RWPE2 (cell line): ENCODE measurements around the gene F8.
A peak's percentile ranks its signal among the peaks of the same experiment; 100 is the strongest.
"Not testable (repeated sequence)": the region's sequence is repeated elsewhere in the genome, so short reads cannot be mapped to it uniquely, and the experiment has no call there.

ENCODE experiments used
- ATAC-seq: fragments of 200-7000 bp; cut with Tn5 transposase; 3 replicates; pipeline ENCODE4 v1.9.1; 2021; ENCODE audit warnings: low read depth
- DNase-seq: peaks from one replicate; pipeline ENCODE4 v3.0.0-alpha.2; 2020; ENCODE audit warnings: low spot score
- H3K27ac ChIP-seq: fragments of 450-650 bp; 2 replicates; pipeline ENCODE4 v1.5.1; 2017; ENCODE audit warnings: mild to moderate bottlenecking; ENCODE audit not compliant: poor library complexity, severe bottlenecking
- H3K27me3 ChIP-seq: fragments of 250-450 bp; sonication (Bioruptor Pico); 2 replicates; pipeline ENCODE4 v1.5.1; 2021; ENCODE audit warnings: mild to moderate bottlenecking, moderate library complexity; ENCODE audit not compliant: insufficient read depth, poor library complexity, severe bottlenecking
- H3K36me3 ChIP-seq: fragments of 250-450 bp; sonication (Bioruptor Pico); 2 replicates; pipeline ENCODE4 v1.5.1; 2020; ENCODE audit warnings: low read depth, mild to moderate bottlenecking, moderate library complexity
- H3K4me1 ChIP-seq: fragments of 250-450 bp; sonication (Bioruptor Pico); 2 replicates; pipeline ENCODE4 v1.5.1; 2021; ENCODE audit warnings: mild to moderate bottlenecking, moderate library complexity; ENCODE audit not compliant: insufficient read depth, poor library complexity, severe bottlenecking
- H3K4me3 ChIP-seq: fragments of 250-450 bp; sonication (Bioruptor Pico); 2 replicates; pipeline ENCODE4 v1.5.1; 2021; ENCODE audit warnings: mild to moderate bottlenecking, moderate library complexity; ENCODE audit not compliant: severe bottlenecking
- H3K9me3 ChIP-seq: fragments of 250-450 bp; sonication (Bioruptor Pico); 2 replicates; pipeline ENCODE4 v1.5.1; 2021; ENCODE audit warnings: mild to moderate bottlenecking, moderate library complexity; ENCODE audit not compliant: severe bottlenecking
- TF ChIP-seq, protein P1 (sequence below): fragments of 450-650 bp; IDR thresholded peaks from one replicate; pipeline ENCODE4 v1.5.1; 2017; ENCODE audit warnings: mild to moderate bottlenecking, moderate library complexity; ENCODE audit not compliant: poor library complexity, severe bottlenecking

Gene F8

GRCh38 chrX:154873329-154873728 lies 149.2 kb downstream of the F8 start:
- Histone ChIP-seq H3K4me3 (no peak overlapping the region), H3K27me3 (no peaks in the 10 kb centered on the region), H3K27ac (no peak overlapping the region), H3K4me1 (no peaks in the 10 kb centered on the region), H3K9me3 (no peaks in the 10 kb centered on the region), H3K36me3 (no peaks in the 10 kb centered on the region)
- no peak for ATAC-seq
- TF ChIP-seq, protein P1, sequence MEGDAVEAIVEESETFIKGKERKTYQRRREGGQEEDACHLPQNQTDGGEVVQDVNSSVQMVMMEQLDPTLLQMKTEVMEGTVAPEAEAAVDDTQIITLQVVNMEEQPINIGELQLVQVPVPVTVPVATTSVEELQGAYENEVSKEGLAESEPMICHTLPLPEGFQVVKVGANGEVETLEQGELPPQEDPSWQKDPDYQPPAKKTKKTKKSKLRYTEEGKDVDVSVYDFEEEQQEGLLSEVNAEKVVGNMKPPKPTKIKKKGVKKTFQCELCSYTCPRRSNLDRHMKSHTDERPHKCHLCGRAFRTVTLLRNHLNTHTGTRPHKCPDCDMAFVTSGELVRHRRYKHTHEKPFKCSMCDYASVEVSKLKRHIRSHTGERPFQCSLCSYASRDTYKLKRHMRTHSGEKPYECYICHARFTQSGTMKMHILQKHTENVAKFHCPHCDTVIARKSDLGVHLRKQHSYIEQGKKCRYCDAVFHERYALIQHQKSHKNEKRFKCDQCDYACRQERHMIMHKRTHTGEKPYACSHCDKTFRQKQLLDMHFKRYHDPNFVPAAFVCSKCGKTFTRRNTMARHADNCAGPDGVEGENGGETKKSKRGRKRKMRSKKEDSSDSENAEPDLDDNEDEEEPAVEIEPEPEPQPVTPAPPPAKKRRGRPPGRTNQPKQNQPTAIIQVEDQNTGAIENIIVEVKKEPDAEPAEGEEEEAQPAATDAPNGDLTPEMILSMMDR = no peak
- no peak for DNase-seq

DNA sequence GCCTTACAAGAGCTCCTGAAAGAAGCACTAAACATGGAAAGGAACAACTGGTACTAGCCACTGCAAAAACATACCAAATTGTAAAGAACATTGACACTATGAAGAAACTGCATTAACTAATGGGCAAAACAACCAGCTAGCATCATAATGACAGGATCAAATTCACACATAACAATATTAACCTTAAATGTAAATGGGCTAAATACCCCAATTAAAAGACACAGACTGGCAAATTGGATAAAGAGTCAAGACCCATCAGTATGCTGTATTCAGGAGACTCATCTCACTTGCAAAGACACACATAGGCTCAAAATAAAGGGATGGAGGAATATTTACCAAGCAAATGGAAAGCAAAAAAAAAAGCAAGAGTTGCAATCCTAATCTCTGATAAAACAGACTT lies 154.0 kb downstream of the F8 start:
- not testable (repeated sequence) for H3K4me3 ChIP-seq, H3K4me1 ChIP-seq, H3K36me3 ChIP-seq, ATAC-seq, H3K9me3 ChIP-seq, H3K27me3 ChIP-seq, DNase-seq, H3K27ac ChIP-seq

DNA sequence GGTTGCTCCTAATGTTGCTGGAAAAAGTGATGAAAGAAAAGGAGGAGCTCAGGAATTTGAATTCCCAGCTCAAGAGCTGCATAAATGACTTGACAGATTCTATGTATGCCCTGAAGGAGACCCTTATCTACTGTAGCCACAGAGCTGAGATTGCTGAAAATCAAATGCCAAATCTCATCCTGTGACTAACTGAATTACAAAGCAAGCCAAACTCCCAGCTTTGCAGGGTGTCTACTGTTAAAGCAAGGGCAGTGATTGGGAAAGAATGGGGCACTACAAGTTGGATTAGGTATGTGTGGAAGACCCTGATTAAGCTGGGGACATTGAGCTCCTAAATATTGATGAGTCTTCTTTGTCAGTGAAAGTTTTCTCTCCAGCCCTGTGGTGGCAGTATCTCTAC lies 167.3 kb downstream of the F8 start:
- no peaks in the 10 kb centered on the region for H3K4me1 ChIP-seq

DNA sequence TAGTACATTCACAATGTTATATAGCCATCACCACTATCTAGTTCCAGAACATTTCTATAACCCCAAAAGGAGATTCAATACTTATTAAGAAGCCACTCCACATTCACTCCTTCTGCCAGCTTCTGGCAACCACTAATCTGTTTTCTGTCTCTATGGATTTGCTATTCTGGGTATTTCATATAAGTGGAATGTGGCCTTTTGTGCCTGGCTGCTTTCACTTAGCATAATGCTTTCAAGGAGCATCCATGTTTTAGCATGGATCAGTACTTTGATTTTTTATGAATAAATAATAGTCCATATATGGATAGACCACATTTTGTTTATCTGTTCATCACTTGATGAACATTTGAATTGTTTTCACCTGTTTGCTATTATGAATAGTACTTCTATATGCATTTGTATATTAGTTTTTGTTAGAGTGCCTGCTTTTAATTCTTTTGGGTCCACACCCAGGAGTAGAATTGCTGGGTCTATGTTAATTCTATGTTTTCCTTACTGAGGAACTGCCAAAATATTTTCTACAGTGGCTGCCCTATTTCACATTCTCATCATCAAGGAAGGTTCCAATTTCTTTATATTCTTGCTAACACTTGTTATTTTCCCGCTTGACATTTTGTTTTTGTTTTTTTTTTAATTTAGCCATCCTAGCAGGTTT lies 171.4 kb downstream of the F8 start:
- no peak overlapping the region for H3K4me3 ChIP-seq
- TF ChIP-seq, protein P1 = no peak
- no peaks in the 10 kb centered on the region for H3K4me1 ChIP-seq
- no peaks in the 10 kb centered on the region for H3K36me3 ChIP-seq
- ATAC-seq = no peak
- H3K9me3 ChIP-seq = no peaks in the 10 kb centered on the region
- no peak overlapping the region for H3K27ac ChIP-seq
- H3K27me3 ChIP-seq = no peaks in the 10 kb centered on the region
- no peak for DNase-seq

More for the DNA sequence above, 167.3 kb downstream of the F8 start:
- no peaks in the 10 kb centered on the region for H3K36me3 ChIP-seq
- DNase-seq (no peak), ATAC-seq (no peak)
- TF ChIP-seq, protein P1 = no peak
- H3K27ac ChIP-seq = no peak overlapping the region
- H3K9me3 ChIP-seq = no peaks in the 10 kb centered on the region
- H3K4me3 ChIP-seq = no peak overlapping the region
- H3K27me3 ChIP-seq = no peaks in the 10 kb centered on the region

DNA sequence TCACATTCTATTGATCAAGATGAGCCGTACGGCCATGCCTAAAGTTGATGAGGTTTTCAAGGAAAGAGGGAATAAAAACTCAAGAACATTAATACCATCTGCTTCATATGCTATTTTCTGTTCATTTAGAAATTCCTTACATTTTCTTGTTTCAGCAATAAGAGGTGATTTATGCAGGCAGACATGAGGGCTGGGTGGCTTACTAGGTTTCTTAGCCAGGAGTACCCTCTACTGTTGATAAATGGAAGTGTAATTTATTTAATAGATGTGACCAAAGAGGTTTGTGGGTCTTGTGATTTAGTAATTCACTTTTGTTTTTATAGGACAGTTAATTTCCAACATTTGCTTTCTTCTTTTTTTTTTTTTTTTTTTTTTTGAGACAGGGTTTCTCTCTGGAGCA lies 181.7 kb downstream of the F8 start:
- Histone ChIP-seq H3K4me1 (no peaks in the 10 kb centered on the region), H3K4me3 (no peak overlapping the region), H3K27me3 (no peaks in the 10 kb centered on the region), H3K36me3 (no peaks in the 10 kb centered on the region), H3K9me3 (no peaks in the 10 kb centered on the region), H3K27ac (no peak overlapping the region)
- ATAC-seq (0 out of 3 replicates have a peak, but pooled peaks have one; percentile 40), DNase-seq (no peak)
- TF ChIP-seq, protein P1 = peak; percentile 61
